ENCODE results near the gene KRT6C.

KRT6C gene

DNA sequence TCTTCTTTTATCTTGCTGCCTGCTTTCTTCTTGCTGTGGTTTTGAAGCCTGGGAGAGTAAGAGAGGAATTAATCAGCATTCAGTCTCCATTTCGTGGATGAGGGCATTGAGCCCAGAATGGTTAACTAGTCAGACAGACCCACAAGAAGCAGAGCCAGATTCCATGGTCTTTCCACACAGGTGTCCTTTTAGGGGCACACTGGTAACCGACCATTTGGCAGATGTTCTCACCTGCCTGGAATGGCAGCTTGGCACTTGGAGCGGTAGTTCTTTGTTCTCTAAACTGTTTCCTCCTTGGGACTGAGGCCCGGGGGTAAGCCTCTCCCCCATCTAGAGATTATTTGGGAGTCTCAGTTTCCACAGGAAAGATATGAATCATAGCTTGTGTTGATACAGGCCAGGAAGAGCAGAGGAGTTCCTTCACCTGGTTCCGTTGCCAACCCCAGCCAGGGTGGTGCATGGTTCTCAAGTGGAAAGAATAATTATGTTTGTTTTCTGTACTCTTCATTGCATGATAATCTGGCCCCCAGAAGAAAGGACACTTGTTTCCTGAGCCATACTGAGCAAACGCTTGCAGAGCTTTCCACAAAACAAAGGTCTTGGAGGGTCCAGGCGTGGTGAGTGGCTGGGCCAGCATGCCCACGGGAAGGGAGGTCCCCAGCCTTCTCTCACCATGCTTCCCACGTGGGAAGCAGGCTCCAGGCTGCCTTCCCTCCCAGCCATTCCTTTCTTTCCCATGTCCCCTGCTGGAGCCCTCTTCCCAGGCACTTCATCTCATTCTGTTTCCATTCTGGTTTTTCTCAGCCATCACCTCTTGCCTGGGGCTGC is 37.4 kb downstream of the KRT6C start:
- DNase-seq (ENCODE audit: low read depth in 1 of 2, low spot score in 1 of 2), result no peak

DNA sequence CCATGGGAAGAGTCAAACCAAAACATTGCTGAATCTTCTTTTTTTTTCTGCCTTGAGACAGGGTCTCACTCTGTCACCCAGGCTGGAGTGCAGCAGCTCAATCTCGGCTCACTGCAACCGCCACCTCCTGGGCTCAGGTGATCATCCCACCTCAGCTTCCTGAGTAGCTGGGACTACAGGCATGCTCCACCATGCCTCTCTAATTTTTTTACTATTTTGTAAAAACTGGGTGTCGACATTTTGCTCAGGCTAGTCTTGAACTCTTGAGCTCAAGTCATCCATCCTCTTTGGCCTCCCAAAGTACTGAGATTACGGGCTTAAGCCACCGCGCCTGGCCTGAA is 38.0 kb downstream of the KRT6C start:
- no peak for DNase-seq (ENCODE audit: low read depth in 1 of 2, low spot score in 1 of 2)

DNA sequence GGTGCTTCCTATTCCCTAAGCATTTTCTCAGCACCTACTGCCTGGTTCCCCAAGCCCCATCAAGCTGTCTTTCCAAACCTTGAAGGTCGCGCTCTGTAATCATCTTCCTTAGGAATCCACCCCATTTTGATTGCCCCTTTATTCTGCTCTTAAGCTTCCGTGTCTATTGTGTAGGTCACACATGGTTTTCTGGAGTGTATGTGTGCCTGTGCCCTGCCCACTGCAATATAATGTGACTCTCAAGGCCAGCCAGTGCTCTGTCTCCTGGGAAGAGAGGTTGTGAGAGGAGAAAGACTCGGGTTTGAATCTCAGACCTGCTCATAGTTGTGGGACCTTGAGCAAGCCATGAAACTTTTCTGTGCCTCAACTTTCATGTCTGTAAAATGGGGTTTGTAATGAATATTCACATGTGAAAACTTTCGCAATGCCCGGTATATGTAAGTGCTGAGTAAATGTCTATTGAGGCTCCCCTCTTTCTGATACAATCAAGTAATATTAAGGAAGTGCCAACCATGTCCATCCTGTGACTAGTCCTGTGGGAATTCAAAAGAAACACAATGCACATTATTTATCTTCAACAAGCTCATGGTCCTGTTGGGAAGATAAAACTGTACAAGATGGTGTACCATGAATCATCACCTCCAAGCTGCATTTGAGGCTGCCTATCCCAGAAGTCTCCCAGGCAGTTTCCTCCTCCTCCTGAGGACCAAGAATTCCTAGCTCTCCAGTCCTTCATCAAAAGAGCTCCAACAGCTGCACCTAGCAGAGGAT is 38.7 kb downstream of the KRT6C start:
- no peak for DNase-seq (ENCODE audit: low read depth in 1 of 2, low spot score in 1 of 2)

DNA sequence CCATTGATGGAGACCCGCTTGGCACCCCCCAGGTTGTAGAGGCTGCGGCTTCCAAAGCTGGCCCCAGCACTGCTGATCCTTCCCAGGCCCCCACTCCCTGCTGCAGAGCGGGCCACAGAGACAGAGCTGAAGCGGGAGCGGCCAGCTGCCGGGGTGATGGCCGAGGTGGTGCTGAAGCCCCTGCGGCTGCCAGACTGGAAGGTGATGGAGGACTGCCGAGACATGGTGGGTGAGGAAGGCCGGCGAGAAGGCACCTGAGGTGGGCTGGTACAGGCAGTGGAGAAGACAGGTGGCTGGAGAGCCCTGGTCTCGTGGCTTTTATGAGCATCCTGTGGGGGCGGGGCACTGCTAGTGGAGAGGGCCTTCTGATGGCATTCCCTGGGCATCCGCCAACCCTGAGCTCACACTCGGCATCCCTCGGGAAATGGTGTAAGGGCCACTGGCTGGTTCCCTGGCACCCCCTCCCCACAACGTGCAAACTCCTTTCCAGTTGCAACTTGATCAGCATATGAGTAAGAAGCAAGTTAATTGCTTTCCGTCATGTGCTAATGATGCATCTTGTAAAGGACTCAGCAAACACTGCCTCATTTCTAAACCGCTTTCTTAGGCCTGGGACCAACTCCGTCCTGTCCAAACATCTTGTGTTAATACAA is 39.4 kb downstream of the KRT6C start, which contains the start of gene KRT75:
TSS of gene KRT75 (minus strand) at position 291 of the 653 bp plus-strand sequence. CDS start at position 224, 67 bp downstream.
- no peak for DNase-seq (ENCODE audit: low read depth in 1 of 2, low spot score in 1 of 2)

DNA sequence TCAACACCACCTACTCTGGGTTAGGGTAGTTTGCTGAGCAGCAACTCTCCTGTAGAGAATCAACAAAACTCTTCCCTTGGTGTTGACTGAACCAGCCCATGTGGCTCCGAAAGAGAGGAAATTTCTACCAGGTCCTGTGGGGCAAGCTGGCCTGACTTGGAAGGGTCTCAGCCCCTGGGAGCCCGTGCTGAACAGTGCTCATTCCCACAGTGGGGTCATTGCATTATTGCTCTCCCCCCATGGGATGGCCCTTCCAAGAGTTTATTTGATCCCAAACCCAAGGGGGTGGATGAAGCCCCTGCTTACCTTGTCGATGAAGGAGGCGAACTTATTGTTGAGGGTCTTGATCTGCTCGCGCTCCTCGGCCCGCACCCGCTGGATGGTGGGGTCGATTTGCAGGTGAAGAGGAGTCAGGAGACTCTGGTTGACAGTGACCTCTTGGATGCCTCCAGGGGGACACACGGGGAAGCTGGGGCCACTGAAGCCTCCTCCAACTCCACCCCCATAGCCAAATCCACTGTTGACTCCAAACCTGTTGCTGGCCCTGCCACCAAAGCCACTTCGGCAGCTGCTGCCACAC is 40.0 kb downstream of the KRT6C start:
- DNase-seq (ENCODE audit: low read depth in 1 of 2, low spot score in 1 of 2), result no peak

DNA sequence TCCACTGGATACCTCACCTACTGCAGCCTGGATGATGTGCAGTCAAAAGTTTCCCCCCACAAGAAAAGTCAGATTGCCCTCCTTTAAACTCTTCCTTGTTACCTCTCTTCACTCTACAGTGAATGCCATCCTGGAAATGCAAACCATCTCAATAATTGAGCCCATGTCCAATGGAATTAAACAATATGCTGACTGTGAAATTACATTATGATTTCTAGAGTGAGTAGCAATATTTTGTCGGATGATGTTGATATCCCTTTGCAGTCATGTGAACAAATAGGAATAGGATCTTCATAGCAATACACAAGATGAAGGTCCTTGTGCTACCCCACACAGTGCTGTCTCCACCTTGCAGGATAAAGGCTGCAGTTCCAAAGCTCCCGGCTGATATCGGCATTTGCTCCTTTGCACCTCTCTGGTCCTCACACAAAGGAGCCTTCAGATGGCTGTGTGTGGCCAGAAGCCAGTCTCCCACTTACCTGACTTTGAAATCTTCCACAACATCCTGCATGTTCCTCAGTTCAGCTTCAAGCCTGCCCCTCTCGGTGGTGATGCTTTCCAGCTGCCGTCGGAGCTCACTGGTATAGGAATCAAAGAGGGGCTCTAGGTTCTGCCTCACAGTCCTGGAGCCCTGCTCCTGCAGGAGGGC is 40.9 kb downstream of the KRT6C start:
- no peak for DNase-seq (ENCODE audit: low read depth in 1 of 2, low spot score in 1 of 2)

DNA sequence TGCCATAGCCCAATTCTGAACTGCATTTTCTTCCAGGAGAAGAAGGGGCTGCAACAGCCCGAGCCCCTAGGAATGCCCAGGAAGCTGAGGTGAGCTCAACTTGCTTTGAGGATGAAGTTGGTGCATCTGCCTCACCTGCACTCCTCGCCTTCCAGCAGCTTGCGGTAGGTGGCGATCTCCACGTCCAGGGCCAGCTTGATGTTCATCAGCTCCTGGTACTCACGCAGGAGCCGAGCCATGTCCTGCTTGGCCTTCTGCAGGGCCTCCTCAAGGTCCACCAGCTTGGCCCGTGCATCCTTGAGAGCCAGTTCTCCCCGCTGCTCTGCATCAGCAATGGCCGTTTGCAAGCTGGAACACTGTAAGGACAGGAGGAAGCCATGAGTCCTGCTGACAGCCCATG is 45.5 kb downstream of the KRT6C start:
- no peak for DNase-seq (ENCODE audit: low read depth in 1 of 2, low spot score in 1 of 2)

DNA sequence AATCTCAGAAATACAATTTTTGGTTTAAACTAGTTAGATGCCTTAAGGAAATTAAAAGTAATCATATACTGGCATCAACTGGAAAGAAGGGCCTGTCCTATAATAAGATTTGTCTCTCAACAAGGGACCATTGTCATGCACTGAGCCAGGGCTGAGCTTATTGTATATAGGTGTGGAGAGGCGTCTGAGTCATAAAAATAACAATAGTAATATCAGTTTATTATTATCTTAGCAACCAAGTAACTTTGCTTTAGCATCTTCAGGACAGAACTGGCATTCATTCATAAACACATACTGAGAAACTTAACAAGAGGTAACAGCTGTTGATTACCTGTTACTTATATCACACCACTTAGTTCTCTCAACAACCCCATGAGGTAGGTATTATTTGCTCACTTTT is 46.5 kb downstream of the KRT6C start:
- no peak for DNase-seq (ENCODE audit: low read depth in 1 of 2, low spot score in 1 of 2)

DNA sequence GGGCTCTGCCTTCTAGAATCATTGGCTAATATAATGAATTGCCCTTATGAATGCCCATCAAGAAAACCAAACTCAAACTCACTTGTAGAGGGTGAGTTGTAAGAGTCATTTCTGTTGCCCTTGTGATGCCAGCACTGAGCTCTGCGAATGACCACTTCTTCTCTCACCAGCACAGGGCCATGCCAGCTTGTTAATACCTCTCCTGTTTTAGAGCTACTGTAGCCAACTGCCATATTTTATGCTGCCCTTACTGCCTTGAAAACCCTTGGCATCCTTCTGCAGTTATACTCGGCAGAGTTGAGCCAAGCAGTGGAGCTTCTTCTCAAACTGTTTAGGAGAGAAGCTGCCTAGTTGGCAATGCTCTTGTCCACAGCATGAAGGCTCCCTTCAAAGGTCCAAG is 47.6 kb downstream of the KRT6C start:
- no peak for DNase-seq (ENCODE audit: low read depth in 1 of 2, low spot score in 1 of 2)

DNA sequence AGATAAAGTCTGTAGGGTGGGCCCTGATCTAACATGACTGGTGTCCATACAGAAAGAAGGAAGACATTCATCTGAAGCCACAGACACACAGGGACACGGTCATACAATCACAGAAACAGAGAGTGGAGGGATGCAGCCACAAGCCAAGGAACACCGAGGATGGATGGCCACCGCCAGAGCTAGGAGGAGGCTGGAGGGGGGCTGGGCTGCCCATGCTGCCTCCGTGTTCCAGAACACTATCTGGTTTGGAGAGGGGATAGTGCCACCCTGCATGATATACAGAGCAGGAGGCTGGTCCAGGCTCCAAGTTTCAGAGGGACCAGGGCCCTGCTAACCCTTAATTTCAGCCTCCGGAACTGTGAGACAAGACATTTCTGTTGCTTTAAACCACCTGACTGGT is 48.1 kb downstream of the KRT6C start:
- no peak for DNase-seq (ENCODE audit: low read depth in 1 of 2, low spot score in 1 of 2)

DNA sequence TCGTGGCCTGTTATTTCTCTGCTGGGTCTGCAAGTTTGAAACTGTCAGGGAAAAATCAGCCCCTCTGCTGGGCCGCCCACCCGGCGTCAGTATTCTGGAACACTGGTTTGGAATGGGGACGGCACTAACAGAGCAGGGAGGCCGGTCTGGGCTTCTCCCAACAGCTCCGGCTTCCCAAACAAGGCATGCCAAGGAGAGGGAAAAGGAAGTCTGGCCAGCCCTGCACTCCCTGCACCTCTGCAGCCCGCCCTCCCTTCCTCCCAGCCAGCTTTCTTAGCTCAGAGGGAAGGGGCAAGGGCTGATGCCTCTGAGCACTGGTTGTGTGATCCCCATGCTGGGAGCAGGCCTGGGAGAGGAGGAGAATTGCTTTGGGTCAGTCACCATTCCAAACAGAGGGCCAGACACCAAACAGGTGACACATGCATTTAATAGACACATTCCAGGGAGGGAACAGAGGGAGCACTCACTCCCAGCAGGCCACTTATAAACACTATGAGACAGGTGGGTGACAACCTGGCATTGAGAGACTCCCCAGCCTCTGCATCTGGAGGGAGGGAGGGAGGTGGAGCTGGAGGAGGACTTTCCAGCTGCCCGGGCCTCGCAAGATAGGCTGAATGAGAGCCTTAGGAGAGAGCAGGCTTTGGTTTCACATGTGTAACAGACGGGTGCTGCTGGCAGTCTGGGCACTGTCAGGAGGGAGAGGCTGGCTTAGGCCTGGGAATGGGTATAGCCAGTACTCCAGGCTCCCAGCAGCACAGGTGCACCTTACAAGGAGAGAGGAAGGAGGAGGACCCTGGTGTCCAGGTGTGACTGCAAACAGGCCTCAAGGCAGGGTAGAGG is 49.7 kb downstream of the KRT6C start:
- no peak for DNase-seq (ENCODE audit: low read depth in 1 of 2, low spot score in 1 of 2)

DNA sequence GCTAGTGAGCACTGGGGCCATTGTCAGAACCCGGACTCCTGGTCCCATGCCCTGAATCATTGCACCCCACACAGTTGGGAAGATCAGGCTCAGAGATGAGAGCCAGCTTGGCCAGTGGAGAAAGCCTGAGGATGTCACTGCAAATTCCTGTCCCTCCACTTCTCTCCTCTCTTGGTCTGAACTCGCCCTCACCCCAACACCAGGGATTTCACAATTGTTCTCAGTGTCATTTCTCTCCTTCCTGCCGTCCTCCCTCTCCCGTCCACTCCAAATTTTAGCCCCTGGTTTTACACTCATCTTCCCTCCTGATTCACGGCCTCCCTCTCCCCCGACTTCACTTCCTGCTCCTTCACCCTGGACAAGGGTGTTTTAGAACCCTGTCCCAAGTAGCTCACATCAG is 50.6 kb downstream of the KRT6C start:
- DNase-seq (ENCODE audit: low read depth in 1 of 2, low spot score in 1 of 2), result no peak

DNA sequence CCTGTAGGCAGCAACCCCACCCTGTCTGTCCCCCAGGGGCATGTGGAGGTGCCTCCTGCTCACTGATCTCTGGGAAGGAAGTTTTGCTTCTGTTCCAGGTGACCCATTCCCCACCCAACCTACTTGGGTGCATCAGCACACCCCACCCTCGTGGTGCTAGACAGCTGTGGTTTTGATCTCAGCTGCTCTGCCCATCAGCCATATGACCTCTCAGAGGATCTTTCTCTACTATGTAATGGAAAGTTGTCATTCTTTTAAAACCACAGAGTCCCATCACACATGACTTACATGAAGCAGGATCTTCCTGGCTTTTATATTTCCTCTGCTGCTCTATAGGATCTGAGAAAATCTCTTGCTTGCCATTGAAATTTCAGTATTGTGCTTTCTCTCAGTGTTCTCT is 53.9 kb downstream of the KRT6C start:
- no peak for DNase-seq (ENCODE audit: low read depth in 1 of 2, low spot score in 1 of 2)

DNA sequence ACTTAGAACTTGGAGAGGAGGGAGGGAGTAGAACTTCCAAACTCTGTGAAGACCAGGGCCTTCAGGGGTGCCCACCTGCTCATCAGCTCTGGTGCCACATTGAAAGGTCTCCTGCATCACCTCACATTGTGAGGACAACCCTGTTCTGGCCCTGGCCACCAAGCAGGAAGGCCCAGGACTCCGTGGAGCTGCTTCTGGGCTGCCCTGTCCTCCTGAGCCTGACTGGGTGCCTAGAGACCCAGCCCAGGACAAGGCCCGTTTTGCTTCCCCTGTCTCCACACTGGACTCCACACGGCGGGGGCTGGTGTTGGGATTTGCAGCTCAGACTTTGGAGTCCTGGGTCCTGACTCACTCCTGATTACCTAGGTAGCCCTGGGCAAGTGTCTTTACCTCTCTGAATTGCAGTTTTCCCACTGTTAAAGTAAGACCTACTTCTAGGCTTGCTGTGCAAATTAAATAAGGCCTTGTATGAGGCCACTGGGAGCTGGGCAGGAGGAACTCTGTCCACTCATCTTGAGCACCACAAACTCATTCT is 55.0 kb downstream of the KRT6C start:
- DNase-seq (ENCODE audit: low read depth in 1 of 2, low spot score in 1 of 2), result no peak

Data from activated T-helper 1 cell treated with anti-CD3 and anti-CD28 coated beads, Interleukin-2, amount 50 U/mL, for 16 hours (primary cell).